ENCODE measurements around the gene C5orf58. TPM values are rescaled to one million over a fixed set of nuclear protein-coding genes. Genes with fewer than 3 reads are reported as not detected.
A peak's percentile ranks its signal among the peaks of the same experiment; 100 is the strongest.

Gene C5orf58
- total RNA-seq, 3 donors from 2014 or later: 0.15 to 0.80 TPM; not detected in 1

DNA sequence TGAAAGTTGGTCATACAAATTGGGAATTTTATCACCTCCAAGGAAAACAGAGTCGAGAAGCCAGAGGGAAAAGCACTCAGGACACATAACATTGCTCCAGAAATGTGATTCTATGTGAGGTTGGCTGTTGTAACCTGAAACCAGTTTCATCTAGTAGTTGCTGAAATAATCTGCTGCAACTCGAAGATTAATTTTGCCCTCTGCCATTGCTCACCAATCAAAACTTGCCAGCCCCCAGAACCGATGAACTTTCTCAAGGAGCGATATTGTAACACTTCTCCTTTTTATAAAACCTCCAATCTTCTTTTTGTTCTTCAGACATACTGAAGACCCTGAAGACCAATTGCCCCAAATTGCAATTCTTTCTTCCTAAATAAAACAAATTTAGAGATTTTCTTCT, 31.1 kb downstream of the C5orf58 start:
- Histone ChIP-seq H3K4me1 (peaks cover 0 to under 1% of the 10 kb centered on the region in 2 donors), H3K9me3 (no peaks in the 10 kb centered on the region), H3K4me3 (no peak overlapping the region), H3K27me3 (peaks cover 0 to 6% of the 10 kb centered on the region in 2 donors), H3K36me3 (no peaks in the 10 kb centered on the region), H3K27ac (no peak overlapping the region)
- no peak for DNase-seq (ENCODE audit: low spot score in 2 of 2)
- no peak for TF ChIP-seq POLR2A (IDR thresholded peaks at IDR 0.05)
- no peak for TF ChIP-seq CTCF (IDR thresholded peaks at IDR 0.05)
- TF ChIP-seq POLR2AphosphoS5 (IDR thresholded peaks at IDR 0.05): no peak
- intact Hi-C loops (cut with DNase I; ENCODE audit: low total_unique reads): no loop called here

DNA sequence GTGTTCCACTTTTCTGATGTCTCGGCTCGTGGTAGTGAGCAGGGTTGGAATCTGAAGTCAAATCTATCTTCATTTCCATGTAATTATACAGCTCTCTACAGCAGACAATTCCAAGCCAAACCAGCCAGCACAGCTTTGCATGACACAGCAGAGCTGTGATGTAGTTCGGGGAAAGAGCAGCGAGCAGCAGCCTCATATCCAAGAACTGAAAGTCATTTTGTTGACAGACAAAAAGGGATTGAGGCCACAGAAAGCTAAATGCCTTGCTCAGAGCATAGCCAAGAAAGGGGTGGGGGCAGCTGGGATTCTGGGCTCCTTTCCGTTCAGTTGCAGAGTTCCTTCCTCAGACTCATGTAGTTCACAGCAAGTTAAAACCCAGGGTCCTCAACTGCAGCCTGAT, 32.7 kb downstream of the C5orf58 start:
- intact Hi-C loops (cut with DNase I; ENCODE audit: low total_unique reads): no loop called here
- DNase-seq (ENCODE audit: low spot score in 2 of 2): no peak
- TF ChIP-seq CTCF (IDR thresholded peaks at IDR 0.05): no peak
- TF ChIP-seq POLR2AphosphoS5 (IDR thresholded peaks at IDR 0.05): peak in 2 of 3 donors; percentile 45 to 49

GRCh38 chr5:170266570-170267381, 34.0 kb downstream of the C5orf58 start:
- H3K9me3 ChIP-seq: no peaks in the 10 kb centered on the region
- peaks cover 0 to 3% of the 10 kb centered on the region in 2 donors for H3K4me1 ChIP-seq
- H3K27me3 ChIP-seq: peaks cover 0 to 6% of the 10 kb centered on the region in 2 donors
- H3K36me3 ChIP-seq: no peaks in the 10 kb centered on the region
- H3K4me3 ChIP-seq: no peak overlapping the region
- TF ChIP-seq POLR2AphosphoS5 (IDR thresholded peaks at IDR 0.05) (no peak), CTCF (IDR thresholded peaks at IDR 0.05) (no peak), POLR2A (IDR thresholded peaks at IDR 0.05) (no peak)
- DNase-seq (ENCODE audit: low spot score in 2 of 2): no peak
- intact Hi-C loops (cut with DNase I; ENCODE audit: low total_unique reads): no loop called here
- peak overlapping the region in 1 of 2 donors; percentile 86 for H3K27ac ChIP-seq

More for the DNA sequence above, 32.7 kb downstream of the C5orf58 start:
- Histone ChIP-seq H3K4me3 (no peak overlapping the region), H3K27ac (peak overlapping the region; percentile 40 to 86), H3K9me3 (no peaks in the 10 kb centered on the region), H3K36me3 (no peaks in the 10 kb centered on the region), H3K4me1 (peaks cover 0 to 3% of the 10 kb centered on the region in 2 donors), H3K27me3 (peaks cover 0 to 6% of the 10 kb centered on the region in 2 donors)

- peaks cover 0 to 6% of the 10 kb centered on the region in 2 donors for H3K27me3 ChIP-seq
- TF ChIP-seq POLR2A (IDR thresholded peaks at IDR 0.05) (no peak), CTCF (IDR thresholded peaks at IDR 0.05) (peak; percentile 78 to 90 (median 83)), POLR2AphosphoS5 (IDR thresholded peaks at IDR 0.05) (peak in 1 of 3 donors; percentile 31)
- no peaks in the 10 kb centered on the region for H3K36me3 ChIP-seq
- peak overlapping the region in 2 of 3 donors; percentile 4 to 47 for H3K4me3 ChIP-seq
- peak; percentile 62 to 66 for DNase-seq (ENCODE audit: low spot score in 2 of 2)
- intact Hi-C loops (cut with DNase I; ENCODE audit: low total_unique reads): no loop called here
- no peaks in the 10 kb centered on the region for H3K9me3 ChIP-seq
- peak overlapping the region in 1 of 2 donors; percentile 86 for H3K27ac ChIP-seq
- peaks cover 0 to 3% of the 10 kb centered on the region in 2 donors for H3K4me1 ChIP-seq
Observed at GRCh38 chr5:170267431-170268152, 34.8 kb downstream of the C5orf58 start.
